ENCODE measurements around the gene LRRC74B.
"Not testable (repeated sequence)": the region's sequence is repeated elsewhere in the genome, so short reads cannot be mapped to it uniquely, and the experiment has no call there.

Gene LRRC74B

DNA sequence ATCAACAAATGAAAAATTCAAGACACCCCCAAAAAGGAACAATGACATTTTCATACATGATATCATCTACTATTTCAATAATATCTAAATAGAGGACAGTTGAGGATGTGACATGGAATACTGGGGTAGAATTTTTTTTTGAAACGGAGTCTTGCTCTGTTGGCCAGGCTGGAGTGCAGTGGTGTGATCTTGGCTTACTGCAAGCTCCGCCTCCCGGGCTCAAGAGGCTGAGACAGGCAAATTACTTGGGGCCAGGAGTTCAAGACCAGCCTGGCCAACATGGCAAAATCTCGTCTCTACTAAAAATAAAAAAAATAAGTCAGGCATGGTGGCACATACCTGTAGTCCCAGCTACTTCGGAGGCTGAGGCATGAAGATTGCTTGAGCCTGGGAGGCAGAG is 41.4 kb downstream of the LRRC74B start:
- Histone ChIP-seq H3K4me3 (IDR thresholded peaks at IDR 0.05; ENCODE audit: insufficient read depth, low read depth, low read length) (no peak overlapping the region), H4K20me1 (ENCODE audit: insufficient read depth) (no peaks in the 10 kb centered on the region), H3K9ac (no peak overlapping the region), H2AFZ (ENCODE audit: low read depth) (no peak overlapping the region), H3K36me3 (ENCODE audit: insufficient read depth) (no peaks in the 10 kb centered on the region), H3K4me2 (no peak overlapping the region), H3K4me1 (ENCODE audit: low read depth, poor library complexity, severe bottlenecking) (no peaks in the 10 kb centered on the region), H3K27me3 (ENCODE audit: insufficient read depth, low read depth) (no peaks in the 10 kb centered on the region), H3K27ac (no peak overlapping the region), H3K79me2 (ENCODE audit: insufficient read depth, low read depth) (no peaks in the 10 kb centered on the region)
- TF ChIP-seq, protein P1, sequence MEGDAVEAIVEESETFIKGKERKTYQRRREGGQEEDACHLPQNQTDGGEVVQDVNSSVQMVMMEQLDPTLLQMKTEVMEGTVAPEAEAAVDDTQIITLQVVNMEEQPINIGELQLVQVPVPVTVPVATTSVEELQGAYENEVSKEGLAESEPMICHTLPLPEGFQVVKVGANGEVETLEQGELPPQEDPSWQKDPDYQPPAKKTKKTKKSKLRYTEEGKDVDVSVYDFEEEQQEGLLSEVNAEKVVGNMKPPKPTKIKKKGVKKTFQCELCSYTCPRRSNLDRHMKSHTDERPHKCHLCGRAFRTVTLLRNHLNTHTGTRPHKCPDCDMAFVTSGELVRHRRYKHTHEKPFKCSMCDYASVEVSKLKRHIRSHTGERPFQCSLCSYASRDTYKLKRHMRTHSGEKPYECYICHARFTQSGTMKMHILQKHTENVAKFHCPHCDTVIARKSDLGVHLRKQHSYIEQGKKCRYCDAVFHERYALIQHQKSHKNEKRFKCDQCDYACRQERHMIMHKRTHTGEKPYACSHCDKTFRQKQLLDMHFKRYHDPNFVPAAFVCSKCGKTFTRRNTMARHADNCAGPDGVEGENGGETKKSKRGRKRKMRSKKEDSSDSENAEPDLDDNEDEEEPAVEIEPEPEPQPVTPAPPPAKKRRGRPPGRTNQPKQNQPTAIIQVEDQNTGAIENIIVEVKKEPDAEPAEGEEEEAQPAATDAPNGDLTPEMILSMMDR (conservative IDR thresholded peaks at IDR 0.05; ENCODE audit: low read depth, low read length) = no peak

DNA sequence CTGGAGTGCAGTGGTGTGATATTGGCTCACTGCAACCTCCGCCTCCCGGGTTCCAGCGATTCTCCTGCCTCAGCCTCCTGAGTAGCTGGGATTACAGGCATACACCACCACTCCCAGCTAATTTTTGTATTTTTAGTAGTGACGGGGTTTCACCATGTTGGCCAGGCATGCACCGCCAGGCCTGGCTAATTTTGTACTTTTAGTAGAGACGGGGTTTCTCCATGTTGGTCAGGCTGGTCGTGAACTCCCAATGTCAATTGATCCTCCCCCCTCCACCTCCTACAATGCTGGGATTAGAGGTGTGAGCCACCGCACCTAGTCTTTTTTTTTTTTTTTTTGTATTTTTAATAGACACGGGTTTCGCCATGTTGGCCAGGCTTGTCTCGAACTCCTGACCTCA is 42.2 kb downstream of the LRRC74B start:
- H3K27ac ChIP-seq; H2AFZ ChIP-seq (ENCODE audit: low read depth); H3K79me2 ChIP-seq (ENCODE audit: insufficient read depth, low read depth); H3K4me2 ChIP-seq; H3K36me3 ChIP-seq (ENCODE audit: insufficient read depth); H3K4me3 ChIP-seq (IDR thresholded peaks at IDR 0.05; ENCODE audit: insufficient read depth, low read depth, low read length); H3K9ac ChIP-seq; H4K20me1 ChIP-seq (ENCODE audit: insufficient read depth); H3K27me3 ChIP-seq (ENCODE audit: insufficient read depth, low read depth); H3K4me1 ChIP-seq (ENCODE audit: low read depth, poor library complexity, severe bottlenecking): not testable (repeated sequence)

DNA sequence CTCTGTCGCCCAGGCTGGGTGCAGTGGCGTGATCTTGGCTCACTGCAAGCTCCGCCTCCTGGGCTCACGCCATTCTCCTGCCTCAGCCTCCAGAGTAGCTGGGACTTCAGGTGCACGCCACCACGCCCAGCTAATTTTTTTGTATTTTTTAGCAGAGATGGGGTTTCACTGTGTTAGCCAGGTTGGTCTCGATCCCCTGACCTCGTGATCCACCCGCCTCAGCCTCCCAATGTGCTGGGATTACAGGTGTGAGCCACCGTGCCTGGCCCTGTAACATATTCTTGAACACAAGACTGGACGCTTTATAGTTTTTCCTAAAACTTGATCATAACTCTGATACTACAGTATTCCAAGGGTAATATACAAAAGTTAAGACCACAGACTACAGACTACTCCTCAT is 45.5 kb downstream of the LRRC74B start:
- H3K4me3 ChIP-seq (IDR thresholded peaks at IDR 0.05; ENCODE audit: insufficient read depth, low read depth, low read length); H3K9ac ChIP-seq; H3K36me3 ChIP-seq (ENCODE audit: insufficient read depth); H3K4me1 ChIP-seq (ENCODE audit: low read depth, poor library complexity, severe bottlenecking); H3K4me2 ChIP-seq; H3K27ac ChIP-seq; H3K27me3 ChIP-seq (ENCODE audit: insufficient read depth, low read depth); H3K79me2 ChIP-seq (ENCODE audit: insufficient read depth, low read depth); H2AFZ ChIP-seq (ENCODE audit: low read depth); H4K20me1 ChIP-seq (ENCODE audit: insufficient read depth): not testable (repeated sequence)

DNA sequence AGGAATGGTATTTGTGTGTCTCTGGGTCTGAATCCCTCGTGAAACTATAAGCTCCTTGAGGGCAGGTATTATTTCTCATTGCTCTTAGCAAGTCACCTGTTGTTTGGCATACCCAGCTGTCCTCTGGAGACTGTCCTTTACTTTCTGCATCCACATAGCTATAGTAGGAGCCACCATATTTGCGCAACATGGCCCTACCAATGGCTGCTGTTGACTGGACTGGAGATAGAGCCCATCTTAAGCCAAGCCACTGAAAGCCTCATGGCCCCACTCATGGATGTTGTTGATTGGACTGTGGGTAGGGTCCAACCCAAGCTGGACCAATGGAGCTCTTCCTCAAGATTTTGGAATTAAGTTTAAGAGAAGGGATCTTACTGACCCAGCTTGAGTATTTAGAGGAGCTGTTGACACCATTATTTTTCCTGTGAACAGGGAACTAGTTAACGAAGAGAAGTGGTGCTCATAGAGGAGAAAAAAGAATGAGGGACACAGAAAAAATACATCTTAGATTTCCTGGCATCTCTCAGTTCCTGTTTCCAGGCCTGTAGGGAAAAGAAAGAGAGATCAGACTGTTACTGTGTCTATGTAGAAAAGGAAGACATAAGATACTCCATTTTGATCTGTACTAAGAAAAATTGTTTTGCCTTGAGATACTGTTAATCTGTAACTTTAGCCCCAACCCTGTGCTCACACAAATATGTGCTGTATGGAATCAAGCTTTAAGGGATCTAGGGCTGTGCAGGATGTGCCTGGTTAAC is 47.2 kb downstream of the LRRC74B start:
- Histone ChIP-seq H3K36me3 (ENCODE audit: insufficient read depth) (no peaks in the 10 kb centered on the region), H3K4me2 (no peak overlapping the region), H4K20me1 (ENCODE audit: insufficient read depth) (no peaks in the 10 kb centered on the region), H3K4me1 (ENCODE audit: low read depth, poor library complexity, severe bottlenecking) (no peaks in the 10 kb centered on the region), H3K27me3 (ENCODE audit: insufficient read depth, low read depth) (no peaks in the 10 kb centered on the region), H3K4me3 (IDR thresholded peaks at IDR 0.05; ENCODE audit: insufficient read depth, low read depth, low read length) (no peak overlapping the region), H3K79me2 (ENCODE audit: insufficient read depth, low read depth) (no peaks in the 10 kb centered on the region), H3K9ac (no peak overlapping the region), H2AFZ (ENCODE audit: low read depth) (no peak overlapping the region), H3K27ac (no peak overlapping the region)
- TF ChIP-seq, protein P1 (conservative IDR thresholded peaks at IDR 0.05; ENCODE audit: low read depth, low read length) = no peak

DNA sequence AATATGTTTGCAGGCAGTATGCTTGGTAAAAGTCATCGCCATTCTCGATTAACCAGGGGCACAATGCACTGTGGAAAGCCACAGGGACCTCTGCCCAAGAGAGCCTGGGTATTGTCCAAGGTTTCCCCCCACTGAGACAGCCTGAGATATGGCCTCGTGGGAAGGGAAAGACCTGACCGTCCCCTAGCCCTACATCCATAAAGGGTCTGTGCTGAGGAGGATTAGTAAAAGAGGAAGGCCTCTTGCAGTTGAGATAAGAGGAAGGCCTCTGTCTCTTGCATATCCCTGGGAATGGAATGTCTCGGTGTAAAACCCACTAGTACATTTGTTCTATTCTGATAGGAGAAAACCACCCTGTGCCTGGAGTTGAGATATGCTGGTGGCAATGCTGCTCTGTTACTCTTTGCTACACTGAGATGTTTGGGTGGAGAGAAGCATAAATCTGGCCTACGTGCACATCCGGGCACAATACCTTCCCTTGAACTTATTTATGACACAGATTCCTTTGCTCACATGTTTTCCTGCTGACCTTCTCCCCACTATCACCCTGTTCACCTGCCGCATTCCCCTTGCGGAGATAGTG is 47.9 kb downstream of the LRRC74B start:
- H4K20me1 ChIP-seq (ENCODE audit: insufficient read depth); H3K4me3 ChIP-seq (IDR thresholded peaks at IDR 0.05; ENCODE audit: insufficient read depth, low read depth, low read length); H3K79me2 ChIP-seq (ENCODE audit: insufficient read depth, low read depth); H3K9ac ChIP-seq; H3K4me1 ChIP-seq (ENCODE audit: low read depth, poor library complexity, severe bottlenecking); H2AFZ ChIP-seq (ENCODE audit: low read depth); H3K27ac ChIP-seq; H3K27me3 ChIP-seq (ENCODE audit: insufficient read depth, low read depth); H3K4me2 ChIP-seq; H3K36me3 ChIP-seq (ENCODE audit: insufficient read depth): not testable (repeated sequence)
